Activated CD8-positive, alpha-beta memory T cell treated with anti-CD3 and anti-CD28 coated beads, Interleukin-2, amount 50 U/mL, for 4 hours (primary cell): ENCODE data around the gene MVB12B.
"Not testable (repeated sequence)": the region's sequence is repeated elsewhere in the genome, so short reads cannot be mapped to it uniquely, and the experiment has no call there.

Experiments
- DNase-seq: peaks from one replicate; pipeline ENCODE4 v3.0.0-alpha.2; 2020

The MVB12B gene

DNA sequence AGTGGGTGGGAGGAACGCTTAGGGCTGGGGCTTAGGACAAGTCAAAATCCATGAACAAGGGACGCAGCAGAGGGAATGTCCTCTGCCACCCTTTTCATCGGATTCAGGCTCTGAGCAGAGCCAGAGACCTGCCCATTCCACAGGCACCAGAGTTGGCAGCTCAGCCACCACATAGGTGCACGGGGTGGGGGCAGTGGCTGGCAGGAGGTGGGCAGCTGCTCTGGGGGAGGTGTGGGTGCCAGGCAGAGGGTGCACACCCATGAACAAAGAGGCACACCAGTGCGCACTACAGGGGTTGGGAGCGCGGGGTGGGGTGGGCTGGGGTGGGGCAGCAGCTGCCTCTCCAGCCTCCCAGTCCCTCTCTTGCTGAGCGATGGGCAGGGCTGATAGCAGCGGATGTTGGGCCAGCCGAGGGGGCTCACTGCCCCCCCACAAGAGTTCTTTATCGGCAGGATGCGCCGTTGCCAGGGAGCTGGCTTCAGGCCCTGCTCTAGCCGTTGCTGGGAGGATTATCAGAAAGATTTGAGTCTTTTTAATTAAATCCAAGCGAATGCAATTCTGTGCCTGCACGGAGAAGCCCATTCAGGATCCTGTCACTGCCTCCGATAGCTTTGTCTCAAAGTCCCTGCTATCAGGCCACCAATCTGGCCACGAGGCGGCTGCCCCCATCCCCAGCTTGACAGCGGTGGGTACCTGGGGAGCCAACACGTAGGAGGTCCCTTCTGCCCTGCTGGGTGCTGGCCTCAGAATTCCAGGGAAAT, 222.8 kb downstream of the MVB12B start:
- no peak for DNase-seq

DNA sequence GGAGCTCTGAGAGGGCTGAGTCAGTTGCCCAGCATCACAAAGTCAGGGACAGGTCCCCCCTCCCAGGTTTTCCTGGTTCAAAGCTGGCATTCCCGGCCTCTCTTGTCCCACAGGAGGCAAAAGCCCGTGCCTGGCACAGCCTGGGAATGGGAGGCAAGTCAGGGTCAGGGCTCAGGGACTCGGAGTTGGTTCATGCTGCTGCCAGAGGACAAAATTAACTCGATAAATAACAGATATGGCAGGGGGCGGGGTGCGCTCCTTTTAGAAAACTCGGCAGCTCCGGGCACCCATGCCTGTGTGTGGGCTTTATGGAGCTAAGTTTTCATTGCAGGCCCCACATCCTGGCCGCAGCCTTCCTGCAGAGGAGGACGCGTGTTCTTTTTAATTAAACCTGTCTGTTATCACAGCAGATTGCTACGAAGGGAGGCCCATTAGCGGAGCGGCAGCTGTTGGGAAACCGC, 224.3 kb downstream of the MVB12B start:
- DNase-seq, result no peak

DNA sequence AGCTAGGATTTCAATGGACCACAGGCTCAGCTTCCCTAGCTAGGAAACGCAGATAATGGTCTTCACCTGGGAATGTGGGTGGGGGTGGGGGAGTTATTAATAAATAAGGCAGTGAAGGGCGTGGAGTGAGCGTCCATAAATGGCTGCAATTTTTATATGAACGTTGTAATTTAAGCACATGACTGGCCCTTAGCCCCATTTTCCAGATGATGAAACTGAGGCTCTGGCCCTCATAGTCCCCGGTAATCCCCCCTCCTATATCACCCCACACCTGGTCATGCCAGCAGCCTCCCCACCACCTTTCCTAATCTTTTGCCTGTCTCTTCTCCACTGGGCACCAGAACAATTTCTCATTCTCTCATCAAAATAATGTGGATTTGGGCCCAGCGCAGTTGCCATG, 225.2 kb downstream of the MVB12B start:
- DNase-seq, result no peak

- no peak for DNase-seq
Observed at GRCh38 chr9:126554292-126554691, 227.7 kb downstream of the MVB12B start.

DNA sequence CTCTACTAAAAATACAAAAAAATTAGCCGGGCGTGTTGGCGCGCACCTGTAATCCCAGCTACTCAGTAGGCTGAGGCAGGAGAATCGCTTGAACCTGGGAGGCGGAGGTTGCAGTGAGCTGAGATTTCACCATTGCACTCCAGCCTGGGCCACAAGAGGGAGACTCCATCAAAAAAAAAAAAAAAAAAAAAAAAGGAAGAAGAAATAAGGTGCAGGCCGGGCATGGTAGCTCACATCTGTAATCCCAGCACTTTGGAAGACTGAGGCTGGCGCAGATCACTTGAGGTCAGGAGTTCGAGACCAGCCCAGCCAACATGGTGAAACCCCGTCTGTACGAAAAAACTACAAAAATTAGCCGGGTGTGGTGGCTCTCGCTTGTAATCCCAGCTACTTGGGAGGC, 228.8 kb downstream of the MVB12B start:
- not testable (repeated sequence) for DNase-seq
